Measurements from ENCODE around the gene RASA1. TPM values are rescaled to one million over a fixed set of nuclear protein-coding genes. Genes with fewer than 3 reads are reported as not detected.

Gene RASA1
- total RNA-seq (2022) (23.0 and 24.4 TPM in 2 replicates), Bru-seq, nascent RNA (percentile 84 among the genes with signal in this experiment), BruChase-seq, experiment 1, labeled RNA remaining after a 2-hour chase (percentile 76 among the genes with signal in this experiment), BruChase-seq, experiment 2, labeled RNA remaining after a 6-hour chase (percentile 70 among the genes with signal in this experiment)
- long read RNA-seq, transcript RASA1-201 (25 exons, 3,752 nt): major isoform, 5 of 14 reads
- long read RNA-seq, partial matches to known transcripts: 5 of 14 reads
- long read RNA-seq, other reads (novel, unspliced or antisense): 4 of 14 reads

- Histone ChIP-seq H3K4me1 (peaks cover 6% of the 10 kb centered on the region), H3K27me3 (replicated peaks; ENCODE audit: control insufficient read depth, insufficient read depth, low read length) (no peaks in the 10 kb centered on the region), H3K4me3 (ENCODE audit: low read depth, low read length) (peak within 1 kb of the TSS; percentile 96), H3K36me3 (ENCODE audit: control insufficient read depth, insufficient read depth, low read length) (no peaks in the 10 kb centered on the region), H3K9me3 (no peaks in the 10 kb centered on the region)
- H3K27ac Mint-ChIP-seq (ENCODE audit: unreplicated experiment): peak within 1 kb of the TSS; percentile 83
- DNase-seq: peak; percentile 96 to 97
- ChIA-PET CTCF (interaction anchor here (1.1 kb wide), 1 partner anchor 197 kb away, joined by 4 read pairs; no protein-coding TSS in a partner anchor), POLR2A (interaction anchor here (0.6 to 1.4 kb wide), 5 partner anchors 54 to 287 kb away, joined by 4 to 6 read pairs (median 4); partner anchors contain the start of gene CCNH)
- H3K36me3 Mint-ChIP-seq (ENCODE audit: insufficient read depth, unreplicated experiment): peaks cover 27% of the 10 kb centered on the region
- H3K9me3 Mint-ChIP-seq (ENCODE audit: unreplicated experiment): no peaks in the 10 kb centered on the region
- H3K27me3 Mint-ChIP-seq (ENCODE audit: insufficient read depth, unreplicated experiment): no peaks in the 10 kb centered on the region
- intact Hi-C loops (cut with micrococcal nuclease; ENCODE audit: unreplicated experiment): loop anchor here (1.0 to 5.0 kb wide), 3 partner anchors 43 to 146 kb away; no protein-coding TSS in a partner anchor
- peak within 1 kb of the TSS; percentile 81 for H3K4me3 Mint-ChIP-seq (ENCODE audit: unreplicated experiment)
- no peak for TF ChIP-seq CTCF (IDR thresholded peaks at IDR 0.05; ENCODE audit: insufficient read depth in 1 of 2, low read depth in 1 of 2, low read length in 1 of 2, severe bottlenecking in 1 of 2, unreplicated experiment in 1 of 2)
- H3K4me1 Mint-ChIP-seq (ENCODE audit: low read depth, unreplicated experiment): peaks cover 13% of the 10 kb centered on the region
- no TSS peak for BruUV-seq (replicated peaks)
Observed at GRCh38 chr5:87267574-87268125, at the start of gene RASA1. Gene RASA1 (plus strand): TSS chr5:87267883. CDS start chr5:87268452, 569 bp downstream.

GRCh38 chr5:87229780-87230179, 37.9 kb upstream of the RASA1 start:
- DNase-seq: no peak
- H3K4me3 ChIP-seq (ENCODE audit: low read depth, low read length): no peak overlapping the region
- H3K4me1 ChIP-seq: peaks cover 6% of the 10 kb centered on the region
- no TSS peak for BruUV-seq (replicated peaks)
- H3K9me3 ChIP-seq: no peaks in the 10 kb centered on the region
- H3K27ac Mint-ChIP-seq (ENCODE audit: unreplicated experiment): no peak overlapping the region
- no peak overlapping the region for H3K4me3 Mint-ChIP-seq (ENCODE audit: unreplicated experiment)
- no peaks in the 10 kb centered on the region for H3K27me3 ChIP-seq (replicated peaks; ENCODE audit: control insufficient read depth, insufficient read depth, low read length)
- no peaks in the 10 kb centered on the region for H3K9me3 Mint-ChIP-seq (ENCODE audit: unreplicated experiment)
- ChIA-PET POLR2A (no interaction called here), CTCF (no interaction called here)
- H3K4me1 Mint-ChIP-seq (ENCODE audit: low read depth, unreplicated experiment): peaks cover 8% of the 10 kb centered on the region
- H3K36me3 Mint-ChIP-seq (ENCODE audit: insufficient read depth, unreplicated experiment): no peaks in the 10 kb centered on the region
- TF ChIP-seq CTCF (IDR thresholded peaks at IDR 0.05; ENCODE audit: insufficient read depth in 1 of 2, low read depth in 1 of 2, low read length in 1 of 2, severe bottlenecking in 1 of 2, unreplicated experiment in 1 of 2): no peak
- intact Hi-C loops (cut with micrococcal nuclease; ENCODE audit: unreplicated experiment): no loop called here
- no peaks in the 10 kb centered on the region for H3K27me3 Mint-ChIP-seq (ENCODE audit: insufficient read depth, unreplicated experiment)
- H3K36me3 ChIP-seq (ENCODE audit: control insufficient read depth, insufficient read depth, low read length): no peaks in the 10 kb centered on the region

- TF ChIP-seq CTCF (IDR thresholded peaks at IDR 0.05; ENCODE audit: insufficient read depth in 1 of 2, low read depth in 1 of 2, low read length in 1 of 2, severe bottlenecking in 1 of 2, unreplicated experiment in 1 of 2): no peak
- Mint-ChIP-seq H3K27me3 (ENCODE audit: insufficient read depth, unreplicated experiment) (peaks cover 5% of the 10 kb centered on the region), H3K9me3 (ENCODE audit: unreplicated experiment) (no peaks in the 10 kb centered on the region), H3K36me3 (ENCODE audit: insufficient read depth, unreplicated experiment) (no peaks in the 10 kb centered on the region), H3K4me3 (ENCODE audit: unreplicated experiment) (no peak overlapping the region), H3K27ac (ENCODE audit: unreplicated experiment) (no peak overlapping the region), H3K4me1 (ENCODE audit: low read depth, unreplicated experiment) (peaks cover 8% of the 10 kb centered on the region)
- Histone ChIP-seq H3K36me3 (ENCODE audit: control insufficient read depth, insufficient read depth, low read length) (no peaks in the 10 kb centered on the region), H3K9me3 (no peaks in the 10 kb centered on the region), H3K4me1 (peaks cover 6% of the 10 kb centered on the region), H3K27me3 (replicated peaks; ENCODE audit: control insufficient read depth, insufficient read depth, low read length) (no peaks in the 10 kb centered on the region), H3K4me3 (ENCODE audit: low read depth, low read length) (no peak overlapping the region)
- CTCF ChIA-PET: no interaction called here
- DNase-seq: no peak
- POLR2A ChIA-PET: no interaction called here
- BruUV-seq (replicated peaks): no TSS peak
- intact Hi-C loops (cut with micrococcal nuclease; ENCODE audit: unreplicated experiment): no loop called here
Observed at GRCh38 chr5:87231037-87231808, 36.5 kb upstream of the RASA1 start.

Measured in Caco-2 (cell line).